ENCODE data around the gene SLC35G4. TPM values are rescaled to one million over a fixed set of nuclear protein-coding genes. Genes with fewer than 3 reads are reported as not detected.

SLC35G4 gene
- total RNA-seq, 1 donor, result not detected

DNA sequence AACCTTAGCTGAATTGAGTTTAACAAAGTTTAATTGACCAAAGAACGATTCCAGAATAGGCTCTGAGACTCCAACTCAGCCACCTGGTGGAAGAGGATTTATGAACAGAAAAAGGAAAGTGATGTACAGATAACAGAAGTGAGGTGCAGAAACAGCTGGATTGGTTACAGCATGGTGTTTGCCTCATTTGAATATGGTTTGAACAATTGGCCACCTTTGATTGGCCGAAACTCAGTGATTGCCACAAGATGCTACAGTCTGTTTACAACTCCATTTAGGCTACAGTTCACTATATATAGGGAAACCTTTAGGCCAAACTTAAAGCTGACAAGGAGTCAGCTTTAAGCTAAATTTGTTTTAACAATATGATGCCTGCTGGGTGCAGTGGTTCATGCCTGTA is 28.1 kb upstream of the SLC35G4 start:
- no peaks in the 10 kb centered on the region for H3K4me1 ChIP-seq (ENCODE audit: insufficient read depth, low read length)
- TF ChIP-seq, protein P1, sequence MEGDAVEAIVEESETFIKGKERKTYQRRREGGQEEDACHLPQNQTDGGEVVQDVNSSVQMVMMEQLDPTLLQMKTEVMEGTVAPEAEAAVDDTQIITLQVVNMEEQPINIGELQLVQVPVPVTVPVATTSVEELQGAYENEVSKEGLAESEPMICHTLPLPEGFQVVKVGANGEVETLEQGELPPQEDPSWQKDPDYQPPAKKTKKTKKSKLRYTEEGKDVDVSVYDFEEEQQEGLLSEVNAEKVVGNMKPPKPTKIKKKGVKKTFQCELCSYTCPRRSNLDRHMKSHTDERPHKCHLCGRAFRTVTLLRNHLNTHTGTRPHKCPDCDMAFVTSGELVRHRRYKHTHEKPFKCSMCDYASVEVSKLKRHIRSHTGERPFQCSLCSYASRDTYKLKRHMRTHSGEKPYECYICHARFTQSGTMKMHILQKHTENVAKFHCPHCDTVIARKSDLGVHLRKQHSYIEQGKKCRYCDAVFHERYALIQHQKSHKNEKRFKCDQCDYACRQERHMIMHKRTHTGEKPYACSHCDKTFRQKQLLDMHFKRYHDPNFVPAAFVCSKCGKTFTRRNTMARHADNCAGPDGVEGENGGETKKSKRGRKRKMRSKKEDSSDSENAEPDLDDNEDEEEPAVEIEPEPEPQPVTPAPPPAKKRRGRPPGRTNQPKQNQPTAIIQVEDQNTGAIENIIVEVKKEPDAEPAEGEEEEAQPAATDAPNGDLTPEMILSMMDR (IDR thresholded peaks at IDR 0.05; ENCODE audit: extremely low read depth, low read depth, low read length), result no peak
- no peak overlapping the region for H3K4me3 ChIP-seq (ENCODE audit: insufficient read depth, low read length)
- H3K36me3 ChIP-seq (ENCODE audit: insufficient read depth, low read length), result no peaks in the 10 kb centered on the region
- H3K79me2 ChIP-seq (ENCODE audit: insufficient read depth, low read length), result no peaks in the 10 kb centered on the region
- no peaks in the 10 kb centered on the region for H3K9me3 ChIP-seq (ENCODE audit: low read depth, low read length)
- no peak overlapping the region for H3K27ac ChIP-seq (ENCODE audit: low read depth, low read length)
- no peaks in the 10 kb centered on the region for H3K27me3 ChIP-seq (ENCODE audit: insufficient read depth, low read length)
- no peak overlapping the region for H3K4me2 ChIP-seq (ENCODE audit: insufficient read depth, low read length)
- no peak overlapping the region for H2AFZ ChIP-seq (ENCODE audit: low read length)
- H4K20me1 ChIP-seq (ENCODE audit: insufficient read depth, low read length), result no peaks in the 10 kb centered on the region
- no peak for DNase-seq (ENCODE audit: insufficient read length, low spot score, missing footprints)

DNA sequence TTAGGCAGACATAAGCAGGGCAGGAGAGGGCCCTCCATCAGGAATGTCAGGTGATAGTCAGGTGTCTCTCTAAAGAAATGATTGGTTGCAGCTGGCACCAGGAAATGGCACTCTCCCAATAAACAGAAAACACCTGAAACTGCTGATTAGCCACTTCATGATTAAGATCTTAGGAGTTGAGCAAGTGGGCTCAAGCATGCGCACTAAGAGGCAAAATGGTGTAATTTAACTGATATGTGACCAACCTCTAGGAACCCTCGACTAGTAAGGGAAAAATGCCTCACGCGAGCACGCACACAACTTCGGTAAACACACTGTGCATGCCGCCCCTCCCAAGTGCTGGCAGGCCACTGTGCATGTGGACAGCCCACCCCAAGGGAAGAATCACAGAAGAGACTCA is 23.8 kb upstream of the SLC35G4 start:
- Histone ChIP-seq H3K79me2 (ENCODE audit: insufficient read depth, low read length) (no peaks in the 10 kb centered on the region), H3K4me3 (ENCODE audit: insufficient read depth, low read length) (no peak overlapping the region), H2AFZ (ENCODE audit: low read length) (no peak overlapping the region), H3K4me1 (ENCODE audit: insufficient read depth, low read length) (no peaks in the 10 kb centered on the region), H3K9me3 (ENCODE audit: low read depth, low read length) (no peaks in the 10 kb centered on the region), H3K27me3 (ENCODE audit: insufficient read depth, low read length) (no peaks in the 10 kb centered on the region), H3K36me3 (ENCODE audit: insufficient read depth, low read length) (no peaks in the 10 kb centered on the region), H3K4me2 (ENCODE audit: insufficient read depth, low read length) (no peak overlapping the region), H3K27ac (ENCODE audit: low read depth, low read length) (no peak overlapping the region), H4K20me1 (ENCODE audit: insufficient read depth, low read length) (no peaks in the 10 kb centered on the region)
- TF ChIP-seq, protein P1 (IDR thresholded peaks at IDR 0.05; ENCODE audit: extremely low read depth, low read depth, low read length), result no peak
- no peak for DNase-seq (ENCODE audit: insufficient read length, low spot score, missing footprints)

DNA sequence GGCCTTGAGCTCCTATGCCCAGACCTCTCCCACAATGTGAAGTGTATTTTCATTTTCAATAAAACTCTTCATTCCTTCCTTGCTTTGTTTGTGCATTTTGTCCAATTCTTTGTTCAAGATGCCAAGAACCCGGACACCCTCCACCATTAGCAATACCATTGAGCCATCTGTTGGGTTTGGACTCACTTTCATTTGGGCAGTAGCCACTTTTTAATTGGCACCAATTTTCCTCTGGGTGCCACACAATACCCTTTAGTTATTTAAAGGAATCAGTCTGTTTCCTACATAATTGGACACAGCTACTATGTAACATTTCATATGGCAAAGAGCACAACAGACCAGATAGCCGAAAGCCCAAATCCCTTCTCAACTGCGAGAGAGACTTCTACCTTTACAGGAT is 22.5 kb upstream of the SLC35G4 start:
- H3K27me3 ChIP-seq (ENCODE audit: insufficient read depth, low read length), result no peaks in the 10 kb centered on the region
- no peaks in the 10 kb centered on the region for H3K36me3 ChIP-seq (ENCODE audit: insufficient read depth, low read length)
- H4K20me1 ChIP-seq (ENCODE audit: insufficient read depth, low read length), result no peaks in the 10 kb centered on the region
- no peaks in the 10 kb centered on the region for H3K79me2 ChIP-seq (ENCODE audit: insufficient read depth, low read length)
- H3K4me1 ChIP-seq (ENCODE audit: insufficient read depth, low read length), result no peaks in the 10 kb centered on the region
- H2AFZ ChIP-seq (ENCODE audit: low read length), result no peak overlapping the region
- H3K4me2 ChIP-seq (ENCODE audit: insufficient read depth, low read length), result no peak overlapping the region
- TF ChIP-seq, protein P1 (IDR thresholded peaks at IDR 0.05; ENCODE audit: extremely low read depth, low read depth, low read length), result no peak
- H3K27ac ChIP-seq (ENCODE audit: low read depth, low read length), result no peak overlapping the region
- DNase-seq (ENCODE audit: insufficient read length, low spot score, missing footprints), result no peak
- no peak overlapping the region for H3K4me3 ChIP-seq (ENCODE audit: insufficient read depth, low read length)
- H3K9me3 ChIP-seq (ENCODE audit: low read depth, low read length), result no peaks in the 10 kb centered on the region

DNA sequence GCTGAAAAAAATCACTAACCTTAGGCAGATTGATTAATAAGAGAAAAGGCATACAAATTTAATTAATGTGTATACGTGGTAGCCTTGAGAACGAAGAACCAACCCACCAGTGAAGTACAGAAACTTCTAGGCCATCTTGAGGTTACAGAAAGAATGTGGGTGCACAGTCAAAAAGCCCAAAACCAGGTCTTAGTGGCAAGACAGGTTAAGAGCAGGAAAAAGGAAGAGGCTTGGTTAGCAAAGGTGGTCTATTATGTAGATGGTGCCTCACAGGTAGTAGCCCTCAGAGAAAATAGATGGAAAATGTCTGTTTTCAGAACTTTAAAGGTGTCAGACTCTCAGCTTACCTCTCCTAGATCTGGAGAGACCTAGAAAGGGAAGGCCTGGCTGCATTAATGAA is 22.0 kb upstream of the SLC35G4 start:
- no peak overlapping the region for H3K4me3 ChIP-seq (ENCODE audit: insufficient read depth, low read length)
- no peak overlapping the region for H3K4me2 ChIP-seq (ENCODE audit: insufficient read depth, low read length)
- H3K27ac ChIP-seq (ENCODE audit: low read depth, low read length), result no peak overlapping the region
- no peaks in the 10 kb centered on the region for H3K4me1 ChIP-seq (ENCODE audit: insufficient read depth, low read length)
- H3K9me3 ChIP-seq (ENCODE audit: low read depth, low read length), result no peaks in the 10 kb centered on the region
- H3K36me3 ChIP-seq (ENCODE audit: insufficient read depth, low read length), result no peaks in the 10 kb centered on the region
- H3K79me2 ChIP-seq (ENCODE audit: insufficient read depth, low read length), result no peaks in the 10 kb centered on the region
- TF ChIP-seq, protein P1 (IDR thresholded peaks at IDR 0.05; ENCODE audit: extremely low read depth, low read depth, low read length), result no peak
- H3K27me3 ChIP-seq (ENCODE audit: insufficient read depth, low read length), result no peaks in the 10 kb centered on the region
- no peak for DNase-seq (ENCODE audit: insufficient read length, low spot score, missing footprints)
- H2AFZ ChIP-seq (ENCODE audit: low read length), result no peak overlapping the region
- no peaks in the 10 kb centered on the region for H4K20me1 ChIP-seq (ENCODE audit: insufficient read depth, low read length)
